ENCODE data around the gene RNF20. TPM values are rescaled to one million over a fixed set of nuclear protein-coding genes. Genes with fewer than 3 reads are reported as not detected.

RNF20 gene
- total RNA-seq, 2 experiments from 2014 or later = 43.7 to 49.0 TPM

Other genes starting within 250 kb of the RNF20 start
- gene BAAT, start 148.8 kb upstream of the RNF20 start, total RNA-seq = not detected
- gene MRPL50, start 135.2 kb upstream of the RNF20 start, total RNA-seq = 10 to 100 TPM; 11.8 to 12.2 TPM
- 10 to 100 TPM; 14.6 to 16.0 TPM for gene ZNF189, start 135.0 kb upstream of the RNF20 start, total RNA-seq
- gene ALDOB, start 98.1 kb upstream of the RNF20 start, total RNA-seq = not detected
- gene PPP3R2, start 61.1 kb downstream of the RNF20 start, total RNA-seq = not detected
- not detected for gene GRIN3A, start 204.8 kb downstream of the RNF20 start, total RNA-seq

Data from activated naive CD8-positive, alpha-beta T cell treated with anti-CD3 and anti-CD28 coated beads, Interleukin-2, amount 10 ng/mL, durations not matched to agents 7 days and 5 days (primary cell).